ENCODE results near the gene MUC5AC. TPM values are rescaled to one million over a fixed set of nuclear protein-coding genes. Genes with fewer than 3 reads are reported as not detected.
"Not testable (repeated sequence)": the region's sequence is repeated elsewhere in the genome, so short reads cannot be mapped to it uniquely, and the experiment has no call there.

Gene MUC5AC
- total RNA-seq (not detected), polyA plus RNA-seq (not detected)

DNA sequence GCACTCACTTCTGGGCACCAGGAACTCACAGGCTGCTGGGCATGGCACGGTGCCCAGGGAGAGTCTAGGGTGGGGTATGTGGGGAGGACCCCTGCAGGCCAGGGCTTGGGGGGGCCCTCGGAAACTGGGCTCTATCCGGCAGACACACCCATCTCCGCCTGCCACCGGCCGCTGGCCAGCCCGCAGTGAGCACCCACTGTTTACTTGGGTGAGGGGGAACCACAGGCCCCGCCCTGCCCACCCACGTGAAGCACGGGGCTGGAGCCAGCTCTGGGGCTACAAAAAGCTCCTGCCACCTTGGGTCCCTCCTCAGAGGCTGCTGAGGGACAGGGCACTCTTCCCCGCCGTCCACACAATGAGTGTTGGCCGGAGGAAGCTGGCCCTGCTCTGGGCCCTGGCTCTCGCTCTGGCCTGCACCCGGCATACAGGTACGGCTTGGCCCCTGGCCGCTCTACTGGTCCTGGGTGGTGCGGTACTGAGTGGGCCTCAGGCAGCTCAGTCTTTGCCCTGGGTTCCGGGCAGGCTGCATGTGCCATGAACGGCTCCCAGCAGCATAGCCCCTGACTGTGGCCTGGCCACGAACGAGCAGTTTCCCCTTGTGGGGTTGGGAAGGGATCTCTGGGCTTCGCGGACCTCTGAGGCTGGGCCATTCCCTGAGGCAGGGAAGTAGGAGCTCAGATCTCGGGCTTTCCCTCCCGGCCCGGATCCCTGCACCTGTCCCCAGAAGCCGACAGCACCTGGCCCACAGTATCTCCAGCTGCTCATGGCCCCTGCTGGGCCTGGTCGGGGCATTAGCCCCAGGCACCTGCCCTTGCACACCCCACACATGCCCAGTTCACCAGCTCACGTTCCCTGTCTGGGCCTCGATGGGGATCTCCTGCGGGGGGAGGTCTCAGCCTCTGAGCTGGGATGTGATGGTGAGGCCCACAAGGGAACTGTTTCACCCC, at the start of gene MUC5AC:
MUC5AC (plus strand) TSS at position 309 of the 947 bp plus-strand sequence; CDS start at position 356, 47 bp downstream.
- Histone ChIP-seq H3K4me1 (ENCODE audit: insufficient read depth) (no peaks in the 10 kb centered on the region), H3K27ac (ENCODE audit: low read depth) (no peak within 1 kb of the TSS), H3K4me3 (ENCODE audit: low read depth, low read length) (no peak within 1 kb of the TSS), H3K36me3 (ENCODE audit: insufficient read depth) (no peaks in the 10 kb centered on the region)
- WGBS: 77% methylated on average over 32 of the region's 32 CpGs
- DNase-seq (ENCODE audit: extremely low spot score): no peak

DNA sequence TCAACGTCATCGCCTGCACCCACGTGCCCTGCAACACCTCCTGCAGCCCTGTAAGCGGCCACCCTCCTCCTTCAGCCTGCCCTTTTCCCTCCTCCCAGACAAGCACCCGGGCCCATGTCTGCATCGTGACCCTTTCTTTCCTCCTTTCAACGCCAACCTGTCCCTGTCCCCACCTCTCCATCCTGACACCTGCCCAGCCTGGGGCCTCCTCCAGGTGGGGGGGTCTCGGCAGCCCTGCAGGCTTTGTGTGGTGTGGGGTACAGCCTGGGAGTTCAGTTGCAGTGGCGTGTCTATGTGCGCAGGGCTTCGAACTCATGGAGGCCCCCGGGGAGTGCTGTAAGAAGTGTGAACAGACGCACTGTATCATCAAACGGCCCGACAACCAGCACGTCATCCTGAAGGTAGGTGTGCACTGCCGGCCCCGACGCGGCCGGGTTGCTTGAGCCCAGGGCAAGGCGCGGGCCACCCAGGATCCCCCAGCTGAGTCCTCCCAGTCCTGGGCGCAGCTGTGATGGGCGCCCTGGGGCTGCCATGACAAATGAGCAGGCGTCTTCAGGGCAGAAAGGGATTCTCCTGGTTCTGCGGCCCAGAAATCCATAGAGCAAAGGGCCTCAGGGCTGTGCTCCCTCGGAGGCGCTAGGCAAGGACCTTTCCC, 49.4 kb upstream of the MUC5AC start:
- H3K4me1 ChIP-seq (ENCODE audit: insufficient read depth): no peaks in the 10 kb centered on the region
- no peak overlapping the region for H3K4me3 ChIP-seq (ENCODE audit: low read depth, low read length)
- whole genome bisulfite sequencing: 77% methylated on average over 29 of the region's 29 CpGs
- H3K27ac ChIP-seq (ENCODE audit: low read depth): no peak overlapping the region
- no peak for DNase-seq (ENCODE audit: extremely low spot score)
- H3K36me3 ChIP-seq (ENCODE audit: insufficient read depth): no peaks in the 10 kb centered on the region

DNA sequence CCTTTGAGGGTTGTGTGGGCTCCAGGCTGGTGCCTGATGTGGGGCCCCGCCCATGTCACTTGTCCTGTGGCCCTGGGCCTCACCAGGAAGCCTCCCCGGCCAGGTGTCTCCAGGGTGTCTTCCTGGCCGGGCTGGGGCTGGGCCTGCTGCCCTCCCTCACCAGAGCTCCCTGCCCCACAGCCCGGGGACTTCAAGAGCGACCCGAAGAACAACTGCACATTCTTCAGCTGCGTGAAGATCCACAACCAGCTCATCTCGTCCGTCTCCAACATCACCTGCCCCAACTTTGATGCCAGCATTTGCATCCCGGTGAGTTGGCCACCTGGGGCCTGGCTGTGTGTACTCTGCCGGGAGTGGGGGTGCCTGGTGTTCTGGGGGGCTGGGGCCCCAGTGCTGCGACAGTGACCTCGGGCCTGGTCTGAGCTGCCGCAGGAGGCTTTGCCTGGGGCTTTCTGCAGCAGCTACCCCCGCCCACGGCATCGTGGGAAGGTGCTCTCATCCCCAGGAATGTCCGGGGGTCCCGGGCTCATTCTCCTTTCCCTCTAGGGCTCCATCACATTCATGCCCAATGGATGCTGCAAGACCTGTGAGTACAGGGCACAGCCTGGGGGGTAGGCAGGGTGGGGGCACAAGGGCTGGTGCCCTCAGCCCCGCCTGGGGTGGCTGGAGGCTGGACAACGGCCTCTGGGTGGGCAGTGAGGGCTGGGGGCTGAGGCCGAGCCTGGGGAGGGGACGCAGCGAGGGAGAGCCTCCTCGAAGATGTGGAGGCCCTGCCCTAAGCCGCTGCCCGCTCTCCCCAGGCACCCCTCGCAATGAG, 48.4 kb upstream of the MUC5AC start:
- WGBS: 80% methylated on average over 28 of the region's 28 CpGs
- Histone ChIP-seq H3K4me3 (ENCODE audit: low read depth, low read length) (no peak overlapping the region), H3K36me3 (ENCODE audit: insufficient read depth) (no peaks in the 10 kb centered on the region), H3K27ac (ENCODE audit: low read depth) (no peak overlapping the region), H3K4me1 (ENCODE audit: insufficient read depth) (no peaks in the 10 kb centered on the region)
- no peak for DNase-seq (ENCODE audit: extremely low spot score)

- DNase-seq (ENCODE audit: extremely low spot score): no peak
- H3K4me1 ChIP-seq (ENCODE audit: insufficient read depth): no peaks in the 10 kb centered on the region
- no peak overlapping the region for H3K4me3 ChIP-seq (ENCODE audit: low read depth, low read length)
- H3K36me3 ChIP-seq (ENCODE audit: insufficient read depth): no peaks in the 10 kb centered on the region
- no peak overlapping the region for H3K27ac ChIP-seq (ENCODE audit: low read depth)
- 83% methylated on average over 39 of the region's 39 CpGs for WGBS
Measured at GRCh38 chr11:1109918-1110705, 47.6 kb upstream of the MUC5AC start.

DNA sequence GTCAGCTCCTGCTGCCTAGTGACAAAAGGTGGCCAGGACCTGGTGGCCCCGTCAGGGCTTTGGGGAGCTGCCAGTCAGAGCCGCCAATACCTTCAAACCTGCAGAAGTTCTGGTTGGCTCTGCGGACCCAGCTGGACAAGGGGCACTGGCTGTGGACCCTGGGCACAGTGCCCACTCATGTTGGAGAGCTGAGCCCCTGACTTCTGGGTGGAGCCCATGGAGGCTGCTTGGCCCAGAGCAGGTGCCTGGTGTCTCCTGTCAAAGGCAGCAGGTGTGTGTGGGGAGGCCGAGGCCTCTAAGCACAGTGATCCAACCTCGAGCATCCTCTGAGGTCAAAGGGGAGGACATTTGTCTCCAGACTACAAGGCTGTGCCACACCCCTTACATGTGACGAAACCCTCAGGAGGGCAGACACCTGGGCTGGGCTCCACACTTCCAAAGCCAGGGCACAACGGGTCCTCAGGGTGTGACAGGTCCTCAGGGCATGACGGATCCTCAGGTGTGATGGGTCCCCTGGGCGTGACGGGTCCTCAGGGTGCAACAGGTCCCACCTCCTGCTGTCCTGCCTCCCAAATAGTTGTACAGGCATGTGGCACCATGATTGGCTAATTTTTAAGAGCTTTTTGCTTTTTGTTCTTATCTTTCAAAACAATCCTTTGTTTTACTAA, 46.1 kb upstream of the MUC5AC start:
- DNase-seq (ENCODE audit: extremely low spot score): no peak
- Histone ChIP-seq H3K36me3 (ENCODE audit: insufficient read depth) (no peaks in the 10 kb centered on the region), H3K4me3 (ENCODE audit: low read depth, low read length) (no peak overlapping the region), H3K27ac (ENCODE audit: low read depth) (no peak overlapping the region), H3K4me1 (ENCODE audit: insufficient read depth) (no peaks in the 10 kb centered on the region)
- WGBS: 78% methylated on average over 10 of the region's 10 CpGs

DNA sequence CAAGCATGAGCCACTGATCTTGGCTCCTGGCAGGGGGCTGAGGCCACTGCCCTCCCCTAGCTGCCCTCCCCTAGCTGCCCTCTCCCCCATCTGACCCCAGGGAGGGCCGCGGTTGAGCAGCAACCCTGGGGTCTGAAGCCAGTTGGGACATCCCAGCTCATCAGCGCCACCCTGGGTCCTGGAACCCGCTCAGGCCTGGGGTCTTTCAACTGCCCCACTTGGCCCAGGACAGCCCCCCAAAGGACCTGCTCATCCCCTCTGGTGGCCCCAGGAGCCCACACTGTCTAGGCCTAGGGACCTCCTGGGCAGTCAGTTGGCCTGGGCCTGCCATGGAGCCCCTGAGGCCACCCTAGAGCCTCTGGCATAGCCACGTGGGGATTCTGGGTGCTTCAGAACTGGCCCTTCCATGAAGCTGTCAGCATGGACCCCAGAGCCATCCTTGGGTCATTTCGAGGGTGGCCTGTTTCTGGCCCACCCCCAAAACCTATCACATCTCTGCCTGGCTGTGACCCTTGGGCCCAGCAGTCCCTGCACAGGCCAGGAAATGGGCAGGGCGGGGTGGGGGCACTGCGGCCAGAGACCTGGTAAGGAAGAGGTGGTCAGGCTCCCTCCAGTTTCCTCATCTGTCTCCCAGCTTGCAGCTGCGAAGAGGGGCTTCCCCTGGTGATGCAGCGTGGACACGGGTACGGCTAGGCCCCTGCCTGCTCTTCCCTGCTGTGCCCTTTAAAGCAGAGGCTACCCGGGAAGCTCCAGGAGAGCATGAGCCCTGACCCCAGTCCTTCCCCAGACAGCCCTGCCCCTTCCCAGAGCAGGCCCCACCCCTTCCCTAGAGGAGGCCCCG, 45.2 kb upstream of the MUC5AC start:
- Histone ChIP-seq H3K36me3 (ENCODE audit: insufficient read depth) (no peaks in the 10 kb centered on the region), H3K27ac (ENCODE audit: low read depth) (no peak overlapping the region), H3K4me1 (ENCODE audit: insufficient read depth) (no peaks in the 10 kb centered on the region), H3K4me3 (ENCODE audit: low read depth, low read length) (no peak overlapping the region)
- DNase-seq (ENCODE audit: extremely low spot score): no peak
- WGBS: 92% methylated on average over 14 of the region's 14 CpGs

GRCh38 chr11:1113405-1114201, 44.1 kb upstream of the MUC5AC start:
- DNase-seq (ENCODE audit: extremely low spot score): no peak
- Histone ChIP-seq H3K27ac (ENCODE audit: low read depth) (no peak overlapping the region), H3K4me3 (ENCODE audit: low read depth, low read length) (no peak overlapping the region), H3K36me3 (ENCODE audit: insufficient read depth) (no peaks in the 10 kb centered on the region), H3K4me1 (ENCODE audit: insufficient read depth) (no peaks in the 10 kb centered on the region)
- 83% methylated on average over 36 of the region's 36 CpGs for WGBS

DNA sequence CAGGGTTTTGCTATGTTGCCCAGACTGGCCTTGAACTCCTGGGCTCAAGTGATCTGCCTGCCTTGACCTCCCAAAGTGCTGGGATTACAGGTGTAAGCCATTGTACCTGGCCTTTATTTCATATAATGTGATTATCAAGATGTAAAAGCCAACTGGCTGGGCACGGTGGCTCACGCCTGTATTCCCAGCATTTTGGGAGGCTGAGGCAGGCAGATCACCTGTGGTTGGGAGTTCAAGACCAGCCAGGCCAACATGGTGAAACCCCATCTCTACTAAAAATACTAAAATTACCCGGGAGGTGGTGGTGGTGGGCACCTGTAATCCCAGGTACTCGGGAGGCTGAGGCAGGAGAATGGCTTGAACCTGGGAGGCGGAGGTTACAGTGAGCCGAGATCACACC, 42.5 kb upstream of the MUC5AC start:
- not testable (repeated sequence) for H3K4me1 ChIP-seq (ENCODE audit: insufficient read depth); DNase-seq (ENCODE audit: extremely low spot score); H3K27ac ChIP-seq (ENCODE audit: low read depth); H3K4me3 ChIP-seq (ENCODE audit: low read depth, low read length); H3K36me3 ChIP-seq (ENCODE audit: insufficient read depth)
- 91% methylated on average over 6 of the region's 6 CpGs for WGBS

DNA sequence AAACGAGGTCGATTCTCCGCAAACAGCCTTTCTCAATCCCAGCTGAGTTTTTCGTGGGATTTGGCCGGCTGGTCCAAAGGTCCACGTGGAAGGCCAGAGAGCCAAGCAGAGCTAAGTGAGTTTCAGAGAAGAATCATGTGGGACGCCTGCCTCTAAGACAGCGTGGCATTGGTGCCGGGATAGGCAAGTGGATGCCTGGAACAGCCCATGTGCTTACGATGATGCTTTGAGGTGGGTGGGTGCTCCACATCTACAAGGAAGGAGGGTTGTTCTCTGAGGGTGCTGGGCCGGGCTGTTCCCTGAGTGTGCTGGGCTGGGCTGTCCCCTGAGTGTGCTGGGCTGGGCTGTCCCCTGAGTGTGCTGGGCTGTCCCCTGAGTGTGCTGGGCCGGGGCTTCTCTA, 41.6 kb upstream of the MUC5AC start:
- no peak overlapping the region for H3K4me3 ChIP-seq (ENCODE audit: low read depth, low read length)
- no peaks in the 10 kb centered on the region for H3K4me1 ChIP-seq (ENCODE audit: insufficient read depth)
- H3K27ac ChIP-seq (ENCODE audit: low read depth): no peak overlapping the region
- H3K36me3 ChIP-seq (ENCODE audit: insufficient read depth): no peaks in the 10 kb centered on the region
- no peak for DNase-seq (ENCODE audit: extremely low spot score)
- WGBS: 87% methylated on average over 12 of the region's 12 CpGs

DNA sequence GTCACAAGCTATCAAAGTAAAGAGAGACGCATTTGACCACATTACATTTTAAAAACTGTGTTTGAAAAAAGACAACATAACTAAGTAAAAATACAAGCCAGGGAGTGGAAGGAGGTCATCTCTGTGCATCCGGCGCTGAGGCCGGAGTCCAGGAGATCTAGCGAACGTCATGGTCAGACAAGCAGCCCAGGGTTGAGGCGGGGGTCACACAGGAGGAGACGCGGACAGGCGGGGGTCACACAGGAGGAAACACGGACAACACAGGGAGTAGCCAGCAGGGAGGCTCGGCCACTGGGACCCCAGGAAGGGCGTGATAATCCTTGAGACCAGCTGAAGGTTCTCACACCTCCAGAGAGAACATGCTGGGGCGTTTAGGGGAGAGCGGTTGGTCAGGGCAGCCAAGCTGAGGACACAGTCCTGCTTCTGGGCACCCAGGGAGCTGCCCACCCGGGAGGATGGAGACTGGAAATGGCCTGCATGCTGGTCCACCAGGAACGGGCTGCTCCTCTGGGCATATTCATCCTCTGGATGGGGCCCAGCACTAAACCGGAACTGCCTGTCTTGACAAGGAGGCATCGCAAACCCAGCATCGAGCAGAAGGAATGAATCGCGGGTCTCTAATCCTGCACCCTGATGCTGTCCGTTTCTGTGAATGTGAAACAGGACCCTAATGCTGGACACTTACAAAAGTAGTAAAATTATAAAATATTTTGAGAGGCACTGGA, 40.9 kb upstream of the MUC5AC start:
- Histone ChIP-seq H3K36me3 (ENCODE audit: insufficient read depth) (no peaks in the 10 kb centered on the region), H3K27ac (ENCODE audit: low read depth) (no peak overlapping the region), H3K4me1 (ENCODE audit: insufficient read depth) (no peaks in the 10 kb centered on the region), H3K4me3 (ENCODE audit: low read depth, low read length) (no peak overlapping the region)
- 60% methylated on average over 23 of the region's 23 CpGs for WGBS
- DNase-seq (ENCODE audit: extremely low spot score): no peak

DNA sequence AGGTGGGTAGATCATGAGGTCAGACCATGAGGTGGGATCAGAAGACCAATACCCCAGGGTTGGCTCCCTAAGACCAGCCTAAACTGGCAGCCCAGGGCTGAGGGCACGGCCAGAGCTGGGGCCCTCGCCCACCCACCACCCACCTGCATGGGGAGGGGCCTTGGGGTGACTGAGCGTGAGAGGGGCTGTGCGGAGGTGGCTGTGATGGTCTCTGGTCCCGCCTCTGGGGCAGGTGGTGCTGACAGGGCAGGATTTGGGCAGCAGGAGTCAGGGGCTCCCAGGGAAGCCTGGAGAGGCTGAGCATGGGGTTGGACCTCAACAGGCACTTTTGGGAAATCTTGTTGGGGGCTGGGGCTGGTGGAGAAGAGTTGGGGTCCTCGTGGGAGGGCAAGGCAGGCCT, 39.8 kb upstream of the MUC5AC start:
- 69% methylated on average over 6 of the region's 6 CpGs for WGBS
- Histone ChIP-seq H3K36me3 (ENCODE audit: insufficient read depth) (no peaks in the 10 kb centered on the region), H3K27ac (ENCODE audit: low read depth) (no peak overlapping the region), H3K4me1 (ENCODE audit: insufficient read depth) (no peaks in the 10 kb centered on the region), H3K4me3 (ENCODE audit: low read depth, low read length) (no peak overlapping the region)
- DNase-seq (ENCODE audit: extremely low spot score): no peak

Data from urinary bladder (tissue), 4 donors.